Activated CD8-positive, alpha-beta memory T cell treated with anti-CD3 and anti-CD28 coated beads, Interleukin-2, amount 50 U/mL, for 1 hour (primary cell): ENCODE data around the gene PALM3.
"Not testable (repeated sequence)": the region's sequence is repeated elsewhere in the genome, so short reads cannot be mapped to it uniquely, and the experiment has no call there.

ENCODE experiments used
- DNase-seq: peaks from one replicate; pipeline ENCODE4 v3.0.0-alpha.2; 2020; ENCODE audit errors: extremely low read depth

Gene PALM3

GRCh38 chr19:14059652-14060155 lies 2.2 kb downstream of the PALM3 start:
- no peak for DNase-seq

GRCh38 chr19:14059093-14059480 lies 2.8 kb downstream of the PALM3 start:
- no peak for DNase-seq

- DNase-seq, result no peak
Observed at GRCh38 chr19:14058182-14059092, 3.4 kb downstream of the PALM3 start.

GRCh38 chr19:14056741-14057356 lies 5.0 kb downstream of the PALM3 start:
- DNase-seq, result no peak

GRCh38 chr19:14056069-14056666 lies 5.7 kb downstream of the PALM3 start:
- DNase-seq, result no peak

GRCh38 chr19:14055396-14055795 lies 6.5 kb downstream of the PALM3 start:
- no peak for DNase-seq

- DNase-seq, result no peak
Observed at GRCh38 chr19:14054721-14055120, 7.2 kb downstream of the PALM3 start.

- DNase-seq, result no peak
Observed at GRCh38 chr19:14054099-14054498, 7.8 kb downstream of the PALM3 start.

- DNase-seq, result no peak
Observed at GRCh38 chr19:14053500-14053899, 8.4 kb downstream of the PALM3 start.

- DNase-seq, result no peak
Observed at GRCh38 chr19:14053032-14053431, 8.8 kb downstream of the PALM3 start.

GRCh38 chr19:14052470-14052869 lies 9.4 kb downstream of the PALM3 start:
- DNase-seq, result no peak

- no peak for DNase-seq
Observed at GRCh38 chr19:14051980-14052379, 9.9 kb downstream of the PALM3 start.

GRCh38 chr19:14050961-14051360 lies 10.9 kb downstream of the PALM3 start:
- DNase-seq, result not testable (repeated sequence)

GRCh38 chr19:14050512-14050911 lies 11.4 kb downstream of the PALM3 start:
- no peak for DNase-seq

- DNase-seq, result no peak
Observed at GRCh38 chr19:14048443-14049153, 13.3 kb downstream of the PALM3 start.

GRCh38 chr19:14047866-14048265 lies 14.0 kb downstream of the PALM3 start:
- not testable (repeated sequence) for DNase-seq

- not testable (repeated sequence) for DNase-seq
Observed at GRCh38 chr19:14042659-14043608, 18.9 kb downstream of the PALM3 start.

GRCh38 chr19:14039181-14039580 lies 22.7 kb downstream of the PALM3 start:
- DNase-seq, result no peak

GRCh38 chr19:14035706-14036105 lies 26.2 kb downstream of the PALM3 start:
- no peak for DNase-seq

- DNase-seq, result not testable (repeated sequence)
Observed at GRCh38 chr19:14035159-14035558, 26.7 kb downstream of the PALM3 start.

- no peak for DNase-seq
Observed at GRCh38 chr19:14033946-14034345, 27.9 kb downstream of the PALM3 start.
